ENCODE results near the gene TMIE. TPM values are rescaled to one million over a fixed set of nuclear protein-coding genes. Genes with fewer than 3 reads are reported as not detected.

Gene TMIE
- total and polyA plus RNA-seq, 2 donors (not counting 1 experiment from before 2014, with no cell fraction given) = 0.27 to 2.0 TPM

DNA sequence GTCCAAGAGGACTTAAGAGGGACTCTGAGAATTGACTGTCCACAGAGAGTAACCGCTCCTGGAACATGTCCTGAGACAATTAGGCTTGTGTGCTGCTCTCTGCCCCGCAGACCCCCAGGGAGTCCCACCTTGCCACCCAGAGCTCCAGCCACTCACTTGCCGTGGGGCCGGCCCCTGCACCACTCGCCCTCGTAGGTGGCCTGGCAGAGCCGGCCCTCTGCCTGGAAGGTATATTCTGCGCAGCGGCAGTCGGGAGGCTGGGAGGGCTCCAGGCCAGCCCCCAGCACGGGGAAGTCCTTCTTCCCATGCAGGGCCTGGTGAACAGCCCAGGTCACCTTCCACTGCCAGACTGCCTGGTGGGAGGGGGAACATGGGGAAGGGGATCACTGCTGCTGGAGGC is 18.2 kb upstream of the TMIE start:
- no peak overlapping the region for H3K9ac ChIP-seq (ENCODE audit: insufficient read depth, low read length)

DNA sequence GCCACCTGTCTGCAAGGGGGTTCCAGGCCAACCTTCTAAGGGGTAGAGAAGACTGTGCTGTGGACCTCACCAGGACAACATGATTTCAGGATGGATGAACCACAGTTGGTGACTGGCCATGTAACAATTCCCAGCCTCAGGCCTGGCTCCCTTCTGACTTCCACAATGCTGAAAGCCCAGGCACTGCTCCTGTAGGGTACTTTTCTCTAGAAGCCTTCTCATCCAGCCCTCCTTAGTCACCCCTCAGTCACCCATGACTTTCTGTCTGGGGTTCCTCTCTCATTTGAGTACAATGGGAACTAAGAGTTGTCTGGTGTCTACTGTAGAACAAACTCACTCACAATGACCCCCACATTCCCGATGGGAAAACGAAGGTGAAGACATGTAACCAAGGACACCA is 16.3 kb upstream of the TMIE start:
- Histone ChIP-seq H3K27ac (ENCODE audit: insufficient read depth, low read length) (no peak overlapping the region), H3K9me3 (ENCODE audit: control insufficient read depth, insufficient read depth, low read depth, low read length) (no peaks in the 10 kb centered on the region), H3K9ac (ENCODE audit: insufficient read depth, low read length) (no peak overlapping the region), H3K27me3 (ENCODE audit: control insufficient read depth, insufficient read depth, low read length) (no peaks in the 10 kb centered on the region), H3K4me2 (ENCODE audit: extremely low read depth, insufficient read depth, low read length) (no peak overlapping the region), H3K36me3 (ENCODE audit: control insufficient read depth, insufficient read depth, low read length) (no peaks in the 10 kb centered on the region), H4K20me1 (ENCODE audit: control insufficient read depth, extremely low read depth, insufficient read depth, low read length) (no peaks in the 10 kb centered on the region), H2AFZ (ENCODE audit: low read length) (no peak overlapping the region), H3K79me2 (ENCODE audit: control insufficient read depth, insufficient read depth, low read length) (no peaks in the 10 kb centered on the region), H3K4me1 (ENCODE audit: control insufficient read depth, extremely low read depth, insufficient read depth, low read length) (no peaks in the 10 kb centered on the region), H3K4me3 (replicated peaks in 1 of 4; ENCODE audit: control extremely low read depth in 1 of 4, insufficient read depth in 1 of 4, low read depth in 3 of 4, low read length in 4 of 4) (no peak overlapping the region)
- TF ChIP-seq, protein P1, sequence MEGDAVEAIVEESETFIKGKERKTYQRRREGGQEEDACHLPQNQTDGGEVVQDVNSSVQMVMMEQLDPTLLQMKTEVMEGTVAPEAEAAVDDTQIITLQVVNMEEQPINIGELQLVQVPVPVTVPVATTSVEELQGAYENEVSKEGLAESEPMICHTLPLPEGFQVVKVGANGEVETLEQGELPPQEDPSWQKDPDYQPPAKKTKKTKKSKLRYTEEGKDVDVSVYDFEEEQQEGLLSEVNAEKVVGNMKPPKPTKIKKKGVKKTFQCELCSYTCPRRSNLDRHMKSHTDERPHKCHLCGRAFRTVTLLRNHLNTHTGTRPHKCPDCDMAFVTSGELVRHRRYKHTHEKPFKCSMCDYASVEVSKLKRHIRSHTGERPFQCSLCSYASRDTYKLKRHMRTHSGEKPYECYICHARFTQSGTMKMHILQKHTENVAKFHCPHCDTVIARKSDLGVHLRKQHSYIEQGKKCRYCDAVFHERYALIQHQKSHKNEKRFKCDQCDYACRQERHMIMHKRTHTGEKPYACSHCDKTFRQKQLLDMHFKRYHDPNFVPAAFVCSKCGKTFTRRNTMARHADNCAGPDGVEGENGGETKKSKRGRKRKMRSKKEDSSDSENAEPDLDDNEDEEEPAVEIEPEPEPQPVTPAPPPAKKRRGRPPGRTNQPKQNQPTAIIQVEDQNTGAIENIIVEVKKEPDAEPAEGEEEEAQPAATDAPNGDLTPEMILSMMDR (conservative IDR thresholded peaks at IDR 0.05 in 1 of 2, IDR thresholded peaks at IDR 0.05 in 1 of 2; ENCODE audit: low read depth in 1 of 2, low read length in 2 of 2) = no peak
- no peak for TF ChIP-seq EZH2 (IDR thresholded peaks at IDR 0.05; ENCODE audit: low read length, missing control alignments)
- DNase-seq (ENCODE audit: low read depth in 2 of 2) = no peak

More for the DNA sequence above, 18.2 kb upstream of the TMIE start:
- no peak for DNase-seq (ENCODE audit: low read depth in 2 of 2)
- H3K4me3 ChIP-seq (replicated peaks in 1 of 4; ENCODE audit: control extremely low read depth in 1 of 4, insufficient read depth in 1 of 4, low read depth in 3 of 4, low read length in 4 of 4) = no peak overlapping the region
- H4K20me1 ChIP-seq (ENCODE audit: control insufficient read depth, extremely low read depth, insufficient read depth, low read length) = no peaks in the 10 kb centered on the region
- no peak for TF ChIP-seq EZH2 (IDR thresholded peaks at IDR 0.05; ENCODE audit: low read length, missing control alignments)
- TF ChIP-seq, protein P1 (conservative IDR thresholded peaks at IDR 0.05 in 1 of 2, IDR thresholded peaks at IDR 0.05 in 1 of 2; ENCODE audit: low read depth in 1 of 2, low read length in 2 of 2) = no peak
- no peak overlapping the region for H3K27ac ChIP-seq (ENCODE audit: insufficient read depth, low read length)
- no peak overlapping the region for H3K4me2 ChIP-seq (ENCODE audit: extremely low read depth, insufficient read depth, low read length)
- no peaks in the 10 kb centered on the region for H3K79me2 ChIP-seq (ENCODE audit: control insufficient read depth, insufficient read depth, low read length)
- no peaks in the 10 kb centered on the region for H3K4me1 ChIP-seq (ENCODE audit: control insufficient read depth, extremely low read depth, insufficient read depth, low read length)
- no peaks in the 10 kb centered on the region for H3K9me3 ChIP-seq (ENCODE audit: control insufficient read depth, insufficient read depth, low read depth, low read length)
- no peaks in the 10 kb centered on the region for H3K36me3 ChIP-seq (ENCODE audit: control insufficient read depth, insufficient read depth, low read length)
- H3K27me3 ChIP-seq (ENCODE audit: control insufficient read depth, insufficient read depth, low read length) = no peaks in the 10 kb centered on the region
- H2AFZ ChIP-seq (ENCODE audit: low read length) = no peak overlapping the region

DNA sequence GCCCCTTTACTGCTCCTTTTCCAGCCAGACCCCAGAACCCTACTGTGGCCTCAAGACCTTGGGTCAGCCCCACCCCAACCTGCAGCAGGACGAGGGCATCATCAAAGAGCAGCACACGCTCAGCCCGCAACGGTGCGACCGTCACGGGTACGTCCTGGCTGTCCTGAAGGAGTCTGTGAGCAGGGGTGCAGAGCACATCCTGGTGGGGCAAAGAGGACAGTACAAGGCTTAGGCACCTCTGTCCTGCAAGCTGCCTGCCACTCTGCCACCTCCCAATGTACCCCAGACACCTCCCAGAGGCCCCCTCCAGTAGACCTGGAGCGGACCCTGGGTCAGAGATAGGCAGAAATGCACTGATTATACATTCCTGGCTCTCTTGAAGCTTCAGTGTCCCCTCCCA is 15.7 kb upstream of the TMIE start:
- Histone ChIP-seq H4K20me1 (ENCODE audit: control insufficient read depth, extremely low read depth, insufficient read depth, low read length) (no peaks in the 10 kb centered on the region), H3K79me2 (ENCODE audit: control insufficient read depth, insufficient read depth, low read length) (no peaks in the 10 kb centered on the region), H3K9me3 (ENCODE audit: control insufficient read depth, insufficient read depth, low read depth, low read length) (no peaks in the 10 kb centered on the region), H3K4me1 (ENCODE audit: control insufficient read depth, extremely low read depth, insufficient read depth, low read length) (no peaks in the 10 kb centered on the region), H3K27me3 (ENCODE audit: control insufficient read depth, insufficient read depth, low read length) (no peaks in the 10 kb centered on the region), H3K4me2 (ENCODE audit: extremely low read depth, insufficient read depth, low read length) (no peak overlapping the region), H3K27ac (ENCODE audit: insufficient read depth, low read length) (no peak overlapping the region), H3K9ac (ENCODE audit: insufficient read depth, low read length) (no peak overlapping the region), H3K36me3 (ENCODE audit: control insufficient read depth, insufficient read depth, low read length) (no peaks in the 10 kb centered on the region), H2AFZ (ENCODE audit: low read length) (no peak overlapping the region), H3K4me3 (replicated peaks in 1 of 4; ENCODE audit: control extremely low read depth in 1 of 4, insufficient read depth in 1 of 4, low read depth in 3 of 4, low read length in 4 of 4) (no peak overlapping the region)
- TF ChIP-seq EZH2 (IDR thresholded peaks at IDR 0.05; ENCODE audit: low read length, missing control alignments) = no peak
- TF ChIP-seq, protein P1 (conservative IDR thresholded peaks at IDR 0.05 in 1 of 2, IDR thresholded peaks at IDR 0.05 in 1 of 2; ENCODE audit: low read depth in 1 of 2, low read length in 2 of 2) = no peak
- DNase-seq (ENCODE audit: low read depth in 2 of 2) = no peak

Measured in fibroblast of lung (primary cell).